HG02938 (cell line): ENCODE data around the gene RMI2.
"Not testable (repeated sequence)": the region's sequence is repeated elsewhere in the genome, so short reads cannot be mapped to it uniquely, and the experiment has no call there.

Experiments used
- ATAC-seq: cut with Tn5 transposase; IDR thresholded peaks from one replicate; pipeline ENCODE4 v1.9.1; 2021; ENCODE audit warnings: mild to moderate bottlenecking, moderate library complexity; ENCODE audit not compliant: unreplicated experiment

RMI2 gene

GRCh38 chr16:11350921-11351335 lies 5.7 kb downstream of the RMI2 start:
- ATAC-seq, result no peak

- no peak for ATAC-seq
These were observed 7.9 kb downstream of the RMI2 start for GRCh38 chr16:11353158-11353557.

GRCh38 chr16:11354407-11354732 lies 9.1 kb downstream of the RMI2 start:
- peak; percentile 29 for ATAC-seq

- ATAC-seq, result peak; percentile 63
These were observed 9.7 kb downstream of the RMI2 start for GRCh38 chr16:11354733-11355574.

- no peak for ATAC-seq
These were observed 10.6 kb downstream of the RMI2 start for GRCh38 chr16:11355862-11356261.

- no peak for ATAC-seq
These were observed 11.5 kb downstream of the RMI2 start for GRCh38 chr16:11356573-11357331.

- ATAC-seq, result no peak
These were observed 13.3 kb downstream of the RMI2 start for GRCh38 chr16:11358531-11358930.

- ATAC-seq, result no peak
These were observed 14.1 kb downstream of the RMI2 start for GRCh38 chr16:11359370-11359769.

- no peak for ATAC-seq
These were observed 15.5 kb downstream of the RMI2 start for GRCh38 chr16:11360641-11361373.

GRCh38 chr16:11361701-11362451 lies 16.6 kb downstream of the RMI2 start:
- ATAC-seq, result no peak

GRCh38 chr16:11363927-11364258 lies 18.6 kb downstream of the RMI2 start:
- no peak for ATAC-seq

GRCh38 chr16:11367483-11367906 lies 22.2 kb downstream of the RMI2 start:
- no peak for ATAC-seq

- no peak for ATAC-seq
These were observed 25.0 kb downstream of the RMI2 start for GRCh38 chr16:11370084-11370931.

- ATAC-seq, result not testable (repeated sequence)
These were observed 25.6 kb downstream of the RMI2 start for GRCh38 chr16:11370932-11371279.

GRCh38 chr16:11372073-11372828 lies 27.0 kb downstream of the RMI2 start:
- ATAC-seq, result no peak

GRCh38 chr16:11372829-11373306 lies 27.6 kb downstream of the RMI2 start:
- no peak for ATAC-seq

GRCh38 chr16:11374255-11374654 lies 29.0 kb downstream of the RMI2 start:
- ATAC-seq, result no peak

GRCh38 chr16:11377154-11377553 lies 31.9 kb downstream of the RMI2 start:
- ATAC-seq, result no peak

- not testable (repeated sequence) for ATAC-seq
These were observed 33.7 kb downstream of the RMI2 start for GRCh38 chr16:11378951-11379350.
